ENCODE data around the gene VEPH1.

The VEPH1 gene

DNA sequence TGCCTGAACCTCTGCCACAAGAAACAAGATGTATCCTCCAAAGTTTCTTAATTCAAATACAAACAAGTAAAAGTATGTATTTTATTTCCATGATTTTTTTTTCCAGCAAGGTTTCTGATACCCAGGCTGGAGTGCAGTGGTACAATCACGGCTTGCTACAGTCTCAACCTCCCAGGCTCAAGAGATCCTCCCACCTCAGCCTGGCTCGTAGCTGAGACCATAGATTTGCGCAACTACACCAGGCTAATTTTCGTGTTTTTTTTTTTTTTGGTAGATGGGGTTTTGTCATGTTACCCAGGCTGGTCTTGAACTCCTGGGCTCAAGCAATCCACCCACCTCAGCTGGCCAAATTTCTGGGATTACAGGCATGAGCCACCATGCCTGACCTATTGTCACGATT is 12.2 kb upstream of the VEPH1 start:
- DNase-seq (ENCODE audit: low read depth, low spot score) = no peak
- in situ Hi-C loops (cut with HindIII; ENCODE audit: low sequenced_read_pairs) = no loop called here
- TF ChIP-seq CTCF (IDR thresholded peaks at IDR 0.05; ENCODE audit: low read depth, low read length) = no peak
- no peak overlapping the region for H3K4me3 ChIP-seq (ENCODE audit: low read depth, low read length)

DNA sequence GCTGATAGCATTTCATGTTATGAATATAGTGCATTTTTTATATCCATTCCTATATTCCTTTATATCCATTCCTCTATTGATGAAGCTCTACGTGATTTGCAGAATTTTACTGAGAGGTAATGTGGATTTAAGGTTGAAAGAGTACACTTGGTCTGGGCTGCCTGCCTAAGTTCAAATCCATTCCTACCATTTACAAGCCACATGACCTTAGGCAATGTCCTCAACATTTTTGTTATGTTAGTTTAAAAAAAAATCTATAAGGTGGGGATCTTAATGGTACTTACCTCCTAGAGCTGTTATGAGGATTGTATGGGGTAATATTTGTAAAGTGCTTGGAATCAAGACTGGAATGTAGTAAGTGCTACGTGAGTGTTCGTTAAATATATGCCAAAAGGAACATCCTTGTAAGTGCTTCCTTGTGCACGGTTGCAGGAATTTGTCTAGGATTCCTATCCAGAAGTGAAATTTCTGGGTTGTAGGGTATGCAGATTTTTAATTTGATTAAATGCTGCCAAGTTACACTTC is 11.2 kb upstream of the VEPH1 start:
- in situ Hi-C loops (cut with HindIII; ENCODE audit: low sequenced_read_pairs) = no loop called here
- no peak for DNase-seq (ENCODE audit: low read depth, low spot score)
- no peak for TF ChIP-seq CTCF (IDR thresholded peaks at IDR 0.05; ENCODE audit: low read depth, low read length)
- H3K4me3 ChIP-seq (ENCODE audit: low read depth, low read length) = no peak overlapping the region

DNA sequence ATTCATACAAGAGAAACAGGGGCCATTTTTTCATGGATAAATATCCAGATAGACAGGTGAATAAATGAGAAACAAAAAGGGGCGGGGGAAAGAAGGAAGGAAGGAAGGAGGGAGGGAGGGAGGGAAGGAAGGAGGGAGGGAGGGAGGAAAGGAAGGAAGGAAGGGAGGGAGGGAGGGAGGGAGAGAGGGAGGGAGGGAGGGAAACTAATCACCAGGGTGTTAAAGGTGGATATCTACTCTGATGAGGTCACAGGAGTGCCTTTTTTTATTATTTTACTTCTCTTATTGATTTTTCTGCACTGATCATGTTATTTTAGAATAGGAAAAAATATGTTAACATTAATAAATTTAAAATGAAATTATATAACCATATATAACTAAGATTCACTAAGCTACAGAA is 10.4 kb upstream of the VEPH1 start:
- H3K4me3 ChIP-seq (ENCODE audit: low read depth, low read length) = no peak overlapping the region
- DNase-seq (ENCODE audit: low read depth, low spot score) = no peak
- no peak for TF ChIP-seq CTCF (IDR thresholded peaks at IDR 0.05; ENCODE audit: low read depth, low read length)
- in situ Hi-C loops (cut with HindIII; ENCODE audit: low sequenced_read_pairs) = no loop called here

- in situ Hi-C loops (cut with HindIII; ENCODE audit: low sequenced_read_pairs) = no loop called here
- H3K4me3 ChIP-seq (ENCODE audit: low read depth, low read length) = no peak overlapping the region
- TF ChIP-seq CTCF (IDR thresholded peaks at IDR 0.05; ENCODE audit: low read depth, low read length) = no peak
- no peak for DNase-seq (ENCODE audit: low read depth, low spot score)
These were observed 9.3 kb upstream of the VEPH1 start for GRCh38 chr3:157512534-157512933.

- DNase-seq (ENCODE audit: low read depth, low spot score) = no peak
- no peak overlapping the region for H3K4me3 ChIP-seq (ENCODE audit: low read depth, low read length)
- in situ Hi-C loops (cut with HindIII; ENCODE audit: low sequenced_read_pairs) = no loop called here
- TF ChIP-seq CTCF (IDR thresholded peaks at IDR 0.05; ENCODE audit: low read depth, low read length) = no peak
These were observed 5.2 kb upstream of the VEPH1 start for GRCh38 chr3:157508461-157508860.

GRCh38 chr3:157501863-157502262 is 1.4 kb downstream of the VEPH1 start:
- in situ Hi-C loops (cut with HindIII; ENCODE audit: low sequenced_read_pairs) = no loop called here
- no peak for TF ChIP-seq CTCF (IDR thresholded peaks at IDR 0.05; ENCODE audit: low read depth, low read length)
- no peak for DNase-seq (ENCODE audit: low read depth, low spot score)
- no peak overlapping the region for H3K4me3 ChIP-seq (ENCODE audit: low read depth, low read length)

GRCh38 chr3:157500232-157500631 is 3.0 kb downstream of the VEPH1 start:
- TF ChIP-seq CTCF (IDR thresholded peaks at IDR 0.05; ENCODE audit: low read depth, low read length) = no peak
- in situ Hi-C loops (cut with HindIII; ENCODE audit: low sequenced_read_pairs) = no loop called here
- H3K4me3 ChIP-seq (ENCODE audit: low read depth, low read length) = no peak overlapping the region

More at GRCh38 chr3:157500232-157500631, 3.0 kb downstream of the VEPH1 start:
- DNase-seq (ENCODE audit: low read depth, low spot score) = no peak

Data from astrocyte of the spinal cord (primary cell).